HFFc6 (cell line): ENCODE measurements around the gene ELK3. TPM values are rescaled to one million over a fixed set of nuclear protein-coding genes. Genes with fewer than 3 reads are reported as not detected.

Source experiments
- DNase-seq: peaks from one replicate; pipeline ENCODE4 v3.0.0-alpha.2; 2018
- H3K27ac Mint-ChIP-seq: 2 replicates; pipeline ENCODE4 v1.8.0; 2020; ENCODE audit warnings: mild to moderate bottlenecking, mixed read lengths
- H3K27me3 Mint-ChIP-seq: 2 replicates; pipeline ENCODE4 v1.8.0; 2021; ENCODE audit warnings: mild to moderate bottlenecking, moderate library complexity, mixed read lengths; ENCODE audit not compliant: insufficient read depth
- H3K36me3 Mint-ChIP-seq: 2 replicates; pipeline ENCODE4 v1.8.0; 2021; ENCODE audit warnings: low read depth, mixed read lengths
- H3K4me1 Mint-ChIP-seq: 2 replicates; pipeline ENCODE4 v1.8.0; 2020; ENCODE audit warnings: low read depth, mixed read lengths
- H3K4me3 Mint-ChIP-seq: 2 replicates; pipeline ENCODE4 v1.8.0; 2020; ENCODE audit warnings: mild to moderate bottlenecking, moderate library complexity, mixed read lengths
- H3K9me3 Mint-ChIP-seq: 2 replicates; pipeline ENCODE4 v1.8.0; 2020; ENCODE audit warnings: mild to moderate bottlenecking, mixed read lengths
- CTCF ChIP-seq: fragments of 200-600 bp; sonication (generic); IDR thresholded peaks from 2 replicates; pipeline ENCODE4 v1.5.0; 2021; ENCODE audit warnings: antibody characterized with exemption, mild to moderate bottlenecking
- total RNA-seq, 6 experiments: library from RNA; stranded (reverse); fragmentation: NEBNext Ultra II Directional; extraction: Animal tissue kit (Norgen Biotek cat#: 25700); gene quantifications; 2 replicates in 1 of 6; 3 replicates in 5 of 6; pipeline ENCODE4 v1.2.3, GENCODE V29; 2021

The ELK3 gene
- total RNA-seq, 6 experiments from 2014 or later, result 54.5 to 80.7 (median 71.9) TPM

- Mint-ChIP-seq H3K27ac (no peak overlapping the region), H3K27me3 (peaks cover 6% of the 10 kb centered on the region), H3K36me3 (peaks cover 37% of the 10 kb centered on the region), H3K4me3 (no peak overlapping the region), H3K9me3 (no peaks in the 10 kb centered on the region), H3K4me1 (peaks cover 4% of the 10 kb centered on the region)
- TF ChIP-seq CTCF, result no peak
- DNase-seq, result no peak
These were observed 62.6 kb downstream of the ELK3 start for GRCh38 chr12:96256672-96257361.

- DNase-seq, result no peak
- Mint-ChIP-seq H3K27me3 (peaks cover 6% of the 10 kb centered on the region), H3K36me3 (peaks cover 30% of the 10 kb centered on the region), H3K9me3 (no peaks in the 10 kb centered on the region), H3K4me3 (no peak overlapping the region), H3K4me1 (peaks cover 4% of the 10 kb centered on the region), H3K27ac (no peak overlapping the region; the same call in 1 of the 2 replicates)
- TF ChIP-seq CTCF, result no peak
These were observed 63.5 kb downstream of the ELK3 start for GRCh38 chr12:96257550-96258103.

- Mint-ChIP-seq H3K27me3 (peaks cover 6% of the 10 kb centered on the region), H3K36me3 (peaks cover 32% of the 10 kb centered on the region), H3K9me3 (no peaks in the 10 kb centered on the region), H3K4me3 (no peak overlapping the region), H3K4me1 (peaks cover 4% of the 10 kb centered on the region), H3K27ac (peak overlapping the region; percentile 34)
- DNase-seq, result no peak
- TF ChIP-seq CTCF, result no peak
These were observed 64.2 kb downstream of the ELK3 start for GRCh38 chr12:96258104-96258961.

- DNase-seq, result no peak
- peaks cover 44% of the 10 kb centered on the region for H3K36me3 Mint-ChIP-seq
- peak overlapping the region; percentile 7; the same call in 1 of the 2 replicates for H3K27ac Mint-ChIP-seq
- peaks cover 4% of the 10 kb centered on the region for H3K4me1 Mint-ChIP-seq
- no peaks in the 10 kb centered on the region for H3K9me3 Mint-ChIP-seq
- H3K4me3 Mint-ChIP-seq, result no peak overlapping the region
- peaks cover 3% of the 10 kb centered on the region for H3K27me3 Mint-ChIP-seq
- TF ChIP-seq CTCF, result no peak
These were observed 66.1 kb downstream of the ELK3 start for GRCh38 chr12:96260231-96260630.

- no peak for TF ChIP-seq CTCF
- H3K27ac Mint-ChIP-seq, result peak overlapping the region; percentile 55
- peaks cover 4% of the 10 kb centered on the region for H3K27me3 Mint-ChIP-seq
- peaks cover 4% of the 10 kb centered on the region; the same call in 1 of the 2 replicates for H3K4me1 Mint-ChIP-seq
- H3K4me3 Mint-ChIP-seq, result no peak overlapping the region
- no peak for DNase-seq
- H3K36me3 Mint-ChIP-seq, result peaks cover 44% of the 10 kb centered on the region
- no peaks in the 10 kb centered on the region for H3K9me3 Mint-ChIP-seq
These were observed 66.5 kb downstream of the ELK3 start for GRCh38 chr12:96260644-96261043.
